Measurements from ENCODE around the gene BMX.
A peak's percentile ranks its signal among the peaks of the same experiment; 100 is the strongest.

The BMX gene

GRCh38 chrX:15563056-15563455 is 62.4 kb downstream of the BMX start:
- DNase-seq (ENCODE audit: low read depth, low spot score): no peak
- H3K4me3 ChIP-seq (ENCODE audit: low read length): no peak overlapping the region

GRCh38 chrX:15564981-15565579 is 64.5 kb downstream of the BMX start:
- H3K4me3 ChIP-seq (ENCODE audit: low read length): no peak overlapping the region
- peak; percentile 5 for DNase-seq (ENCODE audit: low read depth, low spot score)

GRCh38 chrX:15566244-15566643 is 65.6 kb downstream of the BMX start:
- no peak for DNase-seq (ENCODE audit: low read depth, low spot score)
- H3K4me3 ChIP-seq (ENCODE audit: low read length): no peak overlapping the region

GRCh38 chrX:15567267-15567666 is 66.7 kb downstream of the BMX start:
- no peak overlapping the region for H3K4me3 ChIP-seq (ENCODE audit: low read length)
- no peak for DNase-seq (ENCODE audit: low read depth, low spot score)

GRCh38 chrX:15567886-15568616 is 67.4 kb downstream of the BMX start:
- H3K4me3 ChIP-seq (ENCODE audit: low read length): no peak overlapping the region
- DNase-seq (ENCODE audit: low read depth, low spot score): no peak

GRCh38 chrX:15570145-15570544 is 69.5 kb downstream of the BMX start:
- no peak overlapping the region for H3K4me3 ChIP-seq (ENCODE audit: low read length)
- DNase-seq (ENCODE audit: low read depth, low spot score): no peak

GRCh38 chrX:15574017-15574416 is 73.4 kb downstream of the BMX start:
- no peak overlapping the region for H3K4me3 ChIP-seq (ENCODE audit: low read length)
- no peak for DNase-seq (ENCODE audit: low read depth, low spot score)

- no peak for DNase-seq (ENCODE audit: low read depth, low spot score)
- H3K4me3 ChIP-seq (ENCODE audit: low read length): no peak overlapping the region
These were observed 75.4 kb downstream of the BMX start for GRCh38 chrX:15576019-15576418.

GRCh38 chrX:15579778-15580747 is 79.5 kb downstream of the BMX start:
- DNase-seq (ENCODE audit: low read depth, low spot score): no peak
- H3K4me3 ChIP-seq (ENCODE audit: low read length): no peak overlapping the region

- no peak overlapping the region for H3K4me3 ChIP-seq (ENCODE audit: low read length)
- no peak for DNase-seq (ENCODE audit: low read depth, low spot score)
These were observed 93.8 kb downstream of the BMX start for GRCh38 chrX:15594371-15594770.

GRCh38 chrX:15598026-15598425 is 97.4 kb downstream of the BMX start:
- DNase-seq (ENCODE audit: low read depth, low spot score): no peak

GRCh38 chrX:15599461-15599860 is 98.9 kb downstream of the BMX start:
- no peak for DNase-seq (ENCODE audit: low read depth, low spot score)
- H3K4me3 ChIP-seq (ENCODE audit: low read length): no peak overlapping the region

More at GRCh38 chrX:15598026-15598425, 97.4 kb downstream of the BMX start:
- H3K4me3 ChIP-seq (ENCODE audit: low read length): no peak overlapping the region

GRCh38 chrX:15600049-15600448 is 99.4 kb downstream of the BMX start:
- no peak for DNase-seq (ENCODE audit: low read depth, low spot score)
- no peak overlapping the region for H3K4me3 ChIP-seq (ENCODE audit: low read length)

GRCh38 chrX:15600745-15601144 is 100.1 kb downstream of the BMX start, which contains the start of gene ACE2:
ACE2 (minus strand) TSS chrX:15600960; CDS start chrX:15600911, 49 bp downstream.
- DNase-seq (ENCODE audit: low read depth, low spot score): no peak
- H3K4me3 ChIP-seq (ENCODE audit: low read length): no peak within 1 kb of the TSS

- H3K4me3 ChIP-seq (ENCODE audit: low read length): no peak overlapping the region
- DNase-seq (ENCODE audit: low read depth, low spot score): no peak
These were observed 101.3 kb downstream of the BMX start for GRCh38 chrX:15601932-15602331.

GRCh38 chrX:15602761-15603160 is 102.2 kb downstream of the BMX start:
- DNase-seq (ENCODE audit: low read depth, low spot score): no peak
- no peak overlapping the region for H3K4me3 ChIP-seq (ENCODE audit: low read length)

- H3K4me3 ChIP-seq (ENCODE audit: low read length): no peak overlapping the region
These were observed 104.6 kb downstream of the BMX start for GRCh38 chrX:15605226-15605625.

More at GRCh38 chrX:15605226-15605625, 104.6 kb downstream of the BMX start:
- DNase-seq (ENCODE audit: low read depth, low spot score): no peak
